ENCODE measurements around the gene TEF. TPM values are rescaled to one million over a fixed set of nuclear protein-coding genes. Genes with fewer than 3 reads are reported as not detected.

TEF gene
- total and polyA plus RNA-seq, 8 donors, result 6.7 to 29.1 (median 10.3) TPM

DNA sequence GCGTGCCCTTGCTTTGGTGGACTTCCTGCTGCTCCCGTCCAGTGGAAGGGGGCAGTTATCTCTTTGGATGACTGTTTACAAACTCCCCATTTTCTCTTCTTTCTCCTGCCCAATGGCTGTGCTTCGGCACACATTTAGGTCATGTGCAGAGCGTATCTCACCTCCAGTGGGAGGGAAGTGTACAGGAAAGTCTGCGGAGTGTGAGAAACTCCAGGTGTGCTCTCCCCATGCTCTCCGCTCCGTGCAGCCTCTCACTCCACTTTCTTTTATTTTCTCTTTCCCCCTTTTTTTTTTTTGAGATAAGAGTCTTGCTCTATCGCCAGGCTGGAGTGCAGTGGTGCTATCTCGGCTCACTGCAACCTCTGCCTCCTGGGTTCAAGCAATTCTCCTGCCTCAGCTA, 11.9 kb upstream of the TEF start:
- peak overlapping the region; percentile 10 to 85 (median 71) for H3K27ac ChIP-seq
- intact Hi-C loops (cut with DNase I; ENCODE audit: low total_unique reads), result no loop called here
- no peaks in the 10 kb centered on the region for H3K9me3 ChIP-seq
- H3K4me1 ChIP-seq, result peaks cover 43 to 68% (median 55%) of the 10 kb centered on the region in 4 donors
- no peak for DNase-seq
- H3K27me3 ChIP-seq, result no peaks in the 10 kb centered on the region
- H3K4me3 ChIP-seq, result no peak overlapping the region
- 32 to 61% (median 44%) methylated on average over 9 of the region's 9 CpGs for WGBS, 5 donors
- peaks cover 0 to 22% (median 8%) of the 10 kb centered on the region in 4 donors for H3K36me3 ChIP-seq
- TF ChIP-seq, protein P1, sequence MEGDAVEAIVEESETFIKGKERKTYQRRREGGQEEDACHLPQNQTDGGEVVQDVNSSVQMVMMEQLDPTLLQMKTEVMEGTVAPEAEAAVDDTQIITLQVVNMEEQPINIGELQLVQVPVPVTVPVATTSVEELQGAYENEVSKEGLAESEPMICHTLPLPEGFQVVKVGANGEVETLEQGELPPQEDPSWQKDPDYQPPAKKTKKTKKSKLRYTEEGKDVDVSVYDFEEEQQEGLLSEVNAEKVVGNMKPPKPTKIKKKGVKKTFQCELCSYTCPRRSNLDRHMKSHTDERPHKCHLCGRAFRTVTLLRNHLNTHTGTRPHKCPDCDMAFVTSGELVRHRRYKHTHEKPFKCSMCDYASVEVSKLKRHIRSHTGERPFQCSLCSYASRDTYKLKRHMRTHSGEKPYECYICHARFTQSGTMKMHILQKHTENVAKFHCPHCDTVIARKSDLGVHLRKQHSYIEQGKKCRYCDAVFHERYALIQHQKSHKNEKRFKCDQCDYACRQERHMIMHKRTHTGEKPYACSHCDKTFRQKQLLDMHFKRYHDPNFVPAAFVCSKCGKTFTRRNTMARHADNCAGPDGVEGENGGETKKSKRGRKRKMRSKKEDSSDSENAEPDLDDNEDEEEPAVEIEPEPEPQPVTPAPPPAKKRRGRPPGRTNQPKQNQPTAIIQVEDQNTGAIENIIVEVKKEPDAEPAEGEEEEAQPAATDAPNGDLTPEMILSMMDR (IDR thresholded peaks at IDR 0.05), result no peak
- TF ChIP-seq POLR2A (IDR thresholded peaks at IDR 0.05) (no peak), POLR2AphosphoS5 (IDR thresholded peaks at IDR 0.05) (no peak), EP300 (IDR thresholded peaks at IDR 0.05) (no peak)

- intact Hi-C loops (cut with DNase I; ENCODE audit: low total_unique reads), result no loop called here
- Histone ChIP-seq H3K4me1 (peaks cover 18 to 33% (median 22%) of the 10 kb centered on the region in 4 donors), H3K4me3 (no peak overlapping the region), H3K9me3 (no peaks in the 10 kb centered on the region), H3K27ac (peak overlapping the region in 4 of 5 donors; percentile 8 to 99 (median 42)), H3K36me3 (peaks cover 0 to 13% (median 0%) of the 10 kb centered on the region in 4 donors), H3K27me3 (no peaks in the 10 kb centered on the region)
- no peak for DNase-seq
- TF ChIP-seq POLR2AphosphoS5 (IDR thresholded peaks at IDR 0.05), result no peak
- TF ChIP-seq, protein P1 (IDR thresholded peaks at IDR 0.05), result no peak
- no peak for TF ChIP-seq EP300 (IDR thresholded peaks at IDR 0.05)
- no peak for TF ChIP-seq POLR2A (IDR thresholded peaks at IDR 0.05)
- 57 to 69% (median 62%) methylated on average over 6 of the region's 6 CpGs for WGBS, 5 donors
Observed at GRCh38 chr22:41377846-41378245, 3.9 kb upstream of the TEF start.

DNA sequence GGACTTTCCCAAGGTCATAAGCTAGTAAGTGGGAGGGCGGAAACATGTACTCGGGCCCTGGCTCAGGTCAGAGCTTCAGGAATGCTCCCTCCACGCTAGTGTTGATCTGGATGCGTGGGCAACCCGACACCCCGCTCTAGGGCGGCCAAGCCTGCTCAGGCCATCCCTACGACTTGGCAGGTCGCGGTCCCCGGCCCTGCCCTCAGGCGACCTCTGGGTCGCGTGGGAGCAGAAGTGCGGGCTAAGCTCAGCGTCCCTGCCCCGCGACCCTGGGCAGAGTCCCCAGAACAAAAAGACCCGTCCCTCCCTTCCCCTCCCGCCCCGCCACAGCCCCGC, 781 bp upstream of the TEF start:
- peak in 1 of 2 donors; percentile 77 for DNase-seq
- 0 to 5% (median 1%) methylated on average over 7 to 22 of the region's 22 CpGs for WGBS, 5 donors
- Histone ChIP-seq H3K36me3 (no peaks in the 10 kb centered on the region), H3K4me1 (peaks cover 28 to 44% (median 36%) of the 10 kb centered on the region in 4 donors), H3K27ac (peak overlapping the region; percentile 93 to 99 (median 95)), H3K27me3 (no peaks in the 10 kb centered on the region), H3K4me3 (peak overlapping the region; percentile 70 to 83 (median 76)), H3K9me3 (no peaks in the 10 kb centered on the region)
- intact Hi-C loops (cut with DNase I; ENCODE audit: low total_unique reads), result no loop called here
- TF ChIP-seq POLR2AphosphoS5 (IDR thresholded peaks at IDR 0.05), result peak; percentile 53 to 63 (median 61)
- TF ChIP-seq EP300 (IDR thresholded peaks at IDR 0.05), result peak; percentile 72
- TF ChIP-seq POLR2A (IDR thresholded peaks at IDR 0.05), result no peak

GRCh38 chr22:41382098-41382578, 396 bp downstream of the TEF start:
- no peaks in the 10 kb centered on the region for H3K9me3 ChIP-seq
- peaks cover 28 to 45% (median 34%) of the 10 kb centered on the region in 4 donors for H3K4me1 ChIP-seq
- peak overlapping the region; percentile 93 to 99 (median 95) for H3K27ac ChIP-seq
- H3K4me3 ChIP-seq, result peak overlapping the region; percentile 70 to 83 (median 76)
- TF ChIP-seq EP300 (IDR thresholded peaks at IDR 0.05), result no peak
- TF ChIP-seq POLR2A (IDR thresholded peaks at IDR 0.05), result no peak
- TF ChIP-seq, protein P1 (IDR thresholded peaks at IDR 0.05), result no peak
- TF ChIP-seq POLR2AphosphoS5 (IDR thresholded peaks at IDR 0.05), result no peak
- intact Hi-C loops (cut with DNase I; ENCODE audit: low total_unique reads), result no loop called here
- H3K36me3 ChIP-seq, result peaks cover 0 to 5% (median 1%) of the 10 kb centered on the region in 4 donors
- 0 to 2% (median 1%) methylated on average over 11 to 35 of the region's 35 CpGs for WGBS, 5 donors
- peak; percentile 66 to 86 for DNase-seq
- H3K27me3 ChIP-seq, result no peaks in the 10 kb centered on the region

DNA sequence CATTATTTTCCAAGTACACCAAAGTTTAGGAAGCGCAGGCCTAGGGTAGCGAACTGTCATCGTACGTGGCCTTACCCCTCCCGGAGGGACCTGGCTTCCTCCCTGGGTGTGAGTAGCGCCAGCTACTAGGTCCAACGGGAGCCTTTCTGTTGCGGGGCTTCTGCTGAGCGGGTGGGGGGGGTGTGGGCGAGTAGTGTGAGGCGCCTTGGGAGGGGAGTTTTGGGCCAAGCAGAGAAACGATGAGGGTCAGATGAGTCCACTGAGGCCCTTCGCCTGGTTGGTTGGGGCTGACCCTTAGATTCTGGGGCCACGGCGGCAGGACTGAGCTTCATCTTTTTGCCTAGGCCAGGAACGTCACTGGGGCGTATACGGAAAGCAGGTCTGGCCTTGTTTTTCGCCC, 868 bp downstream of the TEF start:
- DNase-seq, result no peak
- no peak for TF ChIP-seq EP300 (IDR thresholded peaks at IDR 0.05)
- no peak for TF ChIP-seq POLR2A (IDR thresholded peaks at IDR 0.05)
- no peak for TF ChIP-seq POLR2AphosphoS5 (IDR thresholded peaks at IDR 0.05)
- TF ChIP-seq, protein P1 (IDR thresholded peaks at IDR 0.05), result no peak
- intact Hi-C loops (cut with DNase I; ENCODE audit: low total_unique reads), result no loop called here
- Histone ChIP-seq H3K4me1 (peaks cover 28 to 40% (median 32%) of the 10 kb centered on the region in 4 donors), H3K27ac (peak overlapping the region; percentile 93 to 99 (median 95)), H3K4me3 (peak overlapping the region; percentile 70 to 83 (median 76)), H3K36me3 (peaks cover 0 to 10% (median 6%) of the 10 kb centered on the region in 4 donors), H3K27me3 (no peaks in the 10 kb centered on the region), H3K9me3 (no peaks in the 10 kb centered on the region)
- WGBS, 5 donors, result 9 to 15% (median 12%) methylated on average over 16 to 19 of the region's 19 CpGs
